DOHH2 (cell line): ENCODE data around the gene CXCL10.

Experiments
- H3F3A ChIP-seq: fragments of 200-600 bp; sonication (generic), shearing (Covaris generic); 2 replicates; pipeline ENCODE4 v1.6.0; 2016; ENCODE audit warnings: antibody characterized with exemption, mild to moderate bottlenecking; ENCODE audit not compliant: control insufficient read depth, insufficient read depth
- H3K27ac ChIP-seq: fragments of 200-600 bp; sonication (generic); 2 replicates; pipeline ENCODE4 v1.5.1; 2014; ENCODE audit warnings: low read depth, mild to moderate bottlenecking, low read length, moderate library complexity
- H3K27me3 ChIP-seq: fragments of 200-600 bp; sonication (generic); 2 replicates; pipeline ENCODE4 v1.6.1; 2014; ENCODE audit warnings: mild to moderate bottlenecking, low read length, mixed read lengths; ENCODE audit not compliant: control insufficient read depth
- H3K36me3 ChIP-seq: fragments of 200-600 bp; sonication (generic); 2 replicates; pipeline ENCODE4 v1.6.1; 2014; ENCODE audit warnings: mild to moderate bottlenecking, low read length, moderate library complexity, mixed read lengths; ENCODE audit not compliant: control insufficient read depth
- H3K4me1 ChIP-seq: fragments of 200-600 bp; sonication (generic); 2 replicates; pipeline ENCODE4 v1.6.1; 2014; ENCODE audit warnings: mild to moderate bottlenecking, low read length, mixed read lengths; ENCODE audit not compliant: control insufficient read depth
- H3K4me2 ChIP-seq: fragments of 200-600 bp; sonication (generic); 2 replicates; pipeline ENCODE4 v1.6.0; 2014; ENCODE audit warnings: mild to moderate bottlenecking, low read length, moderate library complexity
- H3K4me3 ChIP-seq: fragments of 200-600 bp; sonication (generic); 2 replicates; pipeline ENCODE4 v1.5.1; 2014; ENCODE audit warnings: mild to moderate bottlenecking, low read length, mixed read lengths
- H3K79me2 ChIP-seq: fragments of 200-600 bp; sonication (generic); 2 replicates; pipeline ENCODE4 v1.6.1; 2014; ENCODE audit warnings: mild to moderate bottlenecking, low read length, mixed read lengths; ENCODE audit not compliant: control insufficient read depth
- H3K9me2 ChIP-seq: fragments of 200-600 bp; sonication (generic); replicated peaks from 2 replicates; pipeline ENCODE4 v1.6.1; 2014; ENCODE audit warnings: mild to moderate bottlenecking, low read length, mixed read lengths; ENCODE audit not compliant: control insufficient read depth
- H3K9me3 ChIP-seq: fragments of 200-600 bp; sonication (generic); 2 replicates; pipeline ENCODE4 v1.6.1; 2014; ENCODE audit warnings: antibody characterized with exemption, low read length, mixed read lengths; ENCODE audit not compliant: control insufficient read depth, insufficient read depth
- H4K20me1 ChIP-seq: fragments of 200-600 bp; sonication (generic); 2 replicates; pipeline ENCODE4 v1.6.0; 2014; ENCODE audit warnings: low read depth, mild to moderate bottlenecking, antibody characterized with exemption, low read length, moderate library complexity; ENCODE audit not compliant: control insufficient read depth, insufficient read depth
- CTCF ChIP-seq: fragments of 200-600 bp; sonication (generic); IDR thresholded peaks from one replicate; pipeline ENCODE4 v1.5.1; 2014; ENCODE audit warnings: antibody characterized with exemption, mild to moderate bottlenecking, low read depth, low read length; ENCODE audit not compliant: poor library complexity, severe bottlenecking
- EZH2phosphoT487 ChIP-seq: fragments of 200-600 bp; sonication (generic); IDR thresholded peaks from 2 replicates; pipeline ENCODE4 v1.6.1; 2017; ENCODE audit warnings: borderline replicate concordance, mild to moderate bottlenecking, antibody characterized with exemption, low read length, moderate library complexity, mixed read lengths

CXCL10 gene

DNA sequence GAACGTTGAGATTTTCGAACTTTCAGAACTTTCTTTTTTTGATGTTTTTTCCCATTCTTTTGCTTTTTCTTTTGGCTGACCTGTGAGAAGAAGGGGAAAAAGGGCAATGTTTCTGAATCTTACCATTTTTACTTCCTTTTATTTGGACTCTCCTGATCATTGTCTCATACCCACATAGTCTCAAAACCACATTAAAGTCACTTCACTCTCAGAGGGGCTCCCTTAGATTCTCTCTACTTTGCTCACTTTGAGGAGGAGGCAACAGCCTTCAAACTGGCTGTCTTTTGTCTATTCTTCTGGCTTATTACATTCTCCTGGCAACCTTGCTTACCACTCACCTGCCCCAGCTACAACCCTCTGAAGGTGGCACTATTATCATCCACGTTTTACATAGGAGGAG is 19.7 kb downstream of the CXCL10 start:
- Histone ChIP-seq H4K20me1 (no peaks in the 10 kb centered on the region), H3K9me3 (no peaks in the 10 kb centered on the region), H3K9me2 (no peaks in the 10 kb centered on the region), H3K27me3 (peaks cover 28% of the 10 kb centered on the region), H3K79me2 (no peaks in the 10 kb centered on the region), H3K36me3 (no peaks in the 10 kb centered on the region), H3K27ac (no peak overlapping the region), H3K4me3 (no peak overlapping the region), H3F3A (no peaks in the 10 kb centered on the region), H3K4me1 (no peaks in the 10 kb centered on the region), H3K4me2 (no peak overlapping the region)
- TF ChIP-seq EZH2phosphoT487 (no peak), CTCF (no peak)

GRCh38 chr4:76003035-76003434 is 20.3 kb downstream of the CXCL10 start:
- H3K4me2 ChIP-seq, result no peak overlapping the region
- no peaks in the 10 kb centered on the region for H3K4me1 ChIP-seq
- no peaks in the 10 kb centered on the region for H3K36me3 ChIP-seq
- no peak overlapping the region for H3K4me3 ChIP-seq
- no peaks in the 10 kb centered on the region for H3K79me2 ChIP-seq
- TF ChIP-seq EZH2phosphoT487 (no peak), CTCF (no peak)
- no peaks in the 10 kb centered on the region for H3K9me2 ChIP-seq
- H3F3A ChIP-seq, result no peaks in the 10 kb centered on the region
- no peak overlapping the region for H3K27ac ChIP-seq
- peaks cover 28% of the 10 kb centered on the region for H3K27me3 ChIP-seq
- H3K9me3 ChIP-seq, result no peaks in the 10 kb centered on the region
- no peaks in the 10 kb centered on the region for H4K20me1 ChIP-seq

DNA sequence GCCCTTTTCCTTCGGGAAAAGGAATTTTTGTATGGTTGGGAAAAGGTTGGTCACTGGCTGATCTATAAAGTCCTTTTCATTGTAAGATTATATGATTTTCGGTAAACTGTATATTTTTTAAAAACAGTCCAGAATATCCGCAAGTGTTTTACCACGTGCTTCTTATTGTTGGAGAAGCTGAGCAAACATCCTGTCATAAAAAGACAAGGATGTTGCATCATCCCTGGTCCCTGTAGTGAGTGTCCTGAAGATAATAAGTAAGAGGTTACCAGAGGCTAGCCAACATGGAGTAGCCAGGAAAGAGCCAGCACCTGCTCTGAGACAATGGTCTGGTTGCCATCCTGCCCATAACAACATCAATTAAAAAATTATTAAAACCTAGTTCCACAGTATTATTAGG is 21.1 kb downstream of the CXCL10 start:
- Histone ChIP-seq H3F3A (no peaks in the 10 kb centered on the region), H3K4me3 (no peak overlapping the region), H3K4me1 (no peaks in the 10 kb centered on the region), H3K4me2 (no peak overlapping the region), H3K9me2 (no peaks in the 10 kb centered on the region), H3K27ac (no peak overlapping the region), H4K20me1 (no peaks in the 10 kb centered on the region), H3K36me3 (no peaks in the 10 kb centered on the region), H3K9me3 (no peaks in the 10 kb centered on the region), H3K27me3 (peaks cover 25% of the 10 kb centered on the region), H3K79me2 (no peaks in the 10 kb centered on the region)
- TF ChIP-seq CTCF (no peak), EZH2phosphoT487 (no peak)

- TF ChIP-seq CTCF (no peak), EZH2phosphoT487 (no peak)
- Histone ChIP-seq H3K79me2 (no peaks in the 10 kb centered on the region), H4K20me1 (no peaks in the 10 kb centered on the region), H3K9me3 (no peaks in the 10 kb centered on the region), H3K27ac (no peak overlapping the region), H3K4me1 (no peaks in the 10 kb centered on the region), H3K27me3 (peaks cover 23% of the 10 kb centered on the region), H3F3A (no peaks in the 10 kb centered on the region), H3K4me2 (no peak overlapping the region), H3K4me3 (no peak overlapping the region), H3K9me2 (no peaks in the 10 kb centered on the region), H3K36me3 (no peaks in the 10 kb centered on the region)
Observed at GRCh38 chr4:76001700-76002099, 21.6 kb downstream of the CXCL10 start.
